GM21717 (cell line): ENCODE results near the gene ERP27.

Experiments
- ATAC-seq: cut with Tn5 transposase; IDR thresholded peaks from one replicate; pipeline ENCODE4 v1.9.1; 2021; ENCODE audit warnings: mild to moderate bottlenecking, moderate library complexity; ENCODE audit not compliant: unreplicated experiment

ERP27 gene

DNA sequence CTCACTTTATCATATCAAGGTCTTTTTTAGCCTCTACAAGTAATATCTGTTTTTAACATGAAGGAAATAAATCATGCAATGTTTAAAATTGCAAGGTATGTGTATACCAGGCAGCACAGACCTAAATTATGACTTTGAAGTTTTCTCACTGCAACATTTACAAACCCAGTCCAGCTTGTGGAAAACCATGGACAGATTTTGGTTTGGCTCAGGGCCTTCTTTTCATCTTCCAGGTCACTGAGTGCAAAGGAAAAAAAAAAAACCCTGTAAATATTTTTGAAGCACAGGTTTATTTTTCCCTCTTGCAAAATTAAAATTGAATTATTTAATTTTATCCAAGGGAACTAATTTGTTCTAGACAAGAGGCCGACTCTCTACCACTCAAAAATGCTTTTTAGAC, 66.5 kb downstream of the ERP27 start:
- no peak for ATAC-seq

DNA sequence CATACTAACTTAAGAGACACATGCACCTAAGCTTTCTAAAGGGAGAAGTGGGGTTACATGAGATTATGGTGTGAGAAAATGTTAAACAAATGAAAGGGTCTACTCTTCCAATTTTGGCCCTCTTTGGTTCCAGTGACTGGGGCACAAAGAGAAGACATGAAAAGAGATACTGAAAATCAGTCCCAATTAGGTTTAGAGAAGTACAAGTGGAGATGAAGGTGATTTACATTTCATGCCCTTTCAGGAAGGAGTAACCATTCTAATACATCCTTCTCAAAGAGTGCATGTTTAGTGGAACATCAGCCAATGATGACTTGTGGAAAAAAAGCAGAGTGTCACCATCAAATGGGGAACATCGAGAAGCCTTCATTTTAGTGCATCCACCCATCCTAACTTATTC, 67.1 kb downstream of the ERP27 start:
- no peak for ATAC-seq

DNA sequence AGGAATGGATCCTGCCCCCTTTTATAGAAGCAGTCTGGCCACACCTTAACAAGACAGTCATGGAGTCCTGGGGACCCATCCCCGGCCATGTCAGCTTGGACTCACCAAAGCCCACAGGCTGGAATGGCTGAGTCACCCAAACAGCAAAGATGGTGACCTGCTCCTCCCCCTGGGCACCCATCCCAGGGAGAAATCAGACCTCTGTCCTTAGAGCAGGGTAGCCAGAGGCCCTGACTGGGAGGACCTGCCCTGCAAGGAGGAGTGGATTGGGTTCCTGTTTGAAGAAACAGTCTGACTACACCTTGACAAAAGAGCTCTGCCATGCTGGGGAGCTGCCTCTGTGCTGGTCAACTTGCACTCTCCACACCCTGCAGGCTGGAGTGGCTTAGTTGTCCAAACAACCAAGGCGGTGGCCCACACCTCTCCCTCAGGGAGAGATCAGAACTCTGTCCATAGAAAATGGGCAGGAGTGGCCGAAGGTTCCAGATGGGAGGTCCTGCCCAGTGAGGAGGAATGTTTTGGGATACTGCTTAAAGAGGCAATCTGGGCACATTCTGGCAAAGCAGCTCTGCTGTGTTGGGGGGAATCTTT, 69.3 kb downstream of the ERP27 start:
- no peak for ATAC-seq
